CD14-positive monocyte (primary cell): Measurements from ENCODE around the gene MTG2. TPM values are rescaled to one million over a fixed set of nuclear protein-coding genes. Genes with fewer than 3 reads are reported as not detected.

Experiments used
- DNase-seq, 3 donors: peaks; one replicate each; pipeline ENCODE4 v3.0.0-alpha.2; 2011 to 2022
- H2AFZ ChIP-seq: 2 replicates; pipeline ENCODE4 v1.6.0; 2012; ENCODE audit warnings: mild to moderate bottlenecking, low read depth, low read length, inconsistent platforms; ENCODE audit not compliant: insufficient read depth, poor library complexity, severe bottlenecking
- H3K27ac ChIP-seq, 2 donors: 1 replicate in 1 of 2; 2 replicates in 1 of 2; pipeline ENCODE4 v1.5.1; 2012 to 2013; ENCODE audit warnings: low read length in 2 of 2, control low read depth in 1 of 2, inconsistent platforms in 1 of 2, low read depth in 1 of 2, mild to moderate bottlenecking in 1 of 2
- H3K27me3 ChIP-seq, 2 donors: one replicate each; pipeline versions ENCODE4 v1.6.0 to v1.6.1; 2011 to 2013; ENCODE audit warnings: low read length in 2 of 2; ENCODE audit not compliant: control insufficient read depth in 2 of 2, insufficient read depth in 2 of 2
- H3K36me3 ChIP-seq, 2 donors: replicated peaks in 1 of 2; 1 replicate in 1 of 2; 2 replicates in 1 of 2; pipeline versions ENCODE4 v1.5.1 to v1.6.1; 2012 to 2013; ENCODE audit warnings: low read length in 2 of 2, control low read depth in 1 of 2, inconsistent platforms in 1 of 2, mild to moderate bottlenecking in 1 of 2; ENCODE audit not compliant: insufficient read depth in 2 of 2, control insufficient read depth in 1 of 2
- H3K4me1 ChIP-seq, 2 donors: 1 replicate in 1 of 2; 2 replicates in 1 of 2; pipeline versions ENCODE4 v1.5.1 to v1.6.1; 2012 to 2013; ENCODE audit warnings: low read length in 2 of 2, control low read depth in 1 of 2, inconsistent platforms in 1 of 2, mild to moderate bottlenecking in 1 of 2, moderate library complexity in 1 of 2; ENCODE audit not compliant: insufficient read depth in 2 of 2, control insufficient read depth in 1 of 2
- H3K4me2 ChIP-seq: replicated peaks from 2 replicates; pipeline ENCODE3; 2012; ENCODE audit warnings: low read length, moderate library complexity, mild to moderate bottlenecking; ENCODE audit not compliant: poor library complexity, severe bottlenecking; ENCODE audit errors: extremely low read depth
- H3K4me3 ChIP-seq, 3 experiments: fragments of 200-600 bp in 1 of 3; sonication (generic) in 1 of 3; replicated peaks in 1 of 3; 1 replicate in 2 of 3; 2 replicates in 1 of 3; pipeline ENCODE4 v1.5.1; 2011 to 2013; ENCODE audit warnings: low read length in 3 of 3, mild to moderate bottlenecking in 3 of 3, control low read depth in 2 of 3, low read depth in 2 of 3, inconsistent platforms in 1 of 3, moderate library complexity in 1 of 3
- H3K79me2 ChIP-seq: 2 replicates; pipeline ENCODE4 v1.6.0; 2012; ENCODE audit warnings: mild to moderate bottlenecking, control low read depth, inconsistent platforms, low read length, moderate library complexity; ENCODE audit not compliant: insufficient read depth
- H3K9ac ChIP-seq: 2 replicates; pipeline ENCODE4 v1.6.0; 2017; ENCODE audit warnings: low read length, mild to moderate bottlenecking; ENCODE audit not compliant: insufficient read depth, poor library complexity, severe bottlenecking
- H3K9me3 ChIP-seq, 2 donors: replicated peaks in 1 of 2; 1 replicate in 1 of 2; 2 replicates in 1 of 2; pipeline versions ENCODE4 v1.5.1 to v1.6.1; 2012 to 2013; ENCODE audit warnings: low read length in 2 of 2, control low read depth in 1 of 2; ENCODE audit not compliant: control insufficient read depth in 1 of 2, insufficient read depth in 1 of 2
- H4K20me1 ChIP-seq: 2 replicates; pipeline ENCODE4 v1.6.0; 2012; ENCODE audit warnings: mild to moderate bottlenecking, low read length, control low read depth, moderate library complexity; ENCODE audit not compliant: insufficient read depth
- H3K27ac Mint-ChIP-seq, 7 donors: one replicate each; pipeline ENCODE4 v1.8.0; 2020; ENCODE audit warnings: mild to moderate bottlenecking in 7 of 7, mixed read lengths in 7 of 7, moderate library complexity in 6 of 7, inconsistent platforms in 2 of 7
- H3K27me3 Mint-ChIP-seq, 3 donors: one replicate each; pipeline ENCODE4 v1.8.0; 2021 to 2022; ENCODE audit warnings: low read depth in 3 of 3, mild to moderate bottlenecking in 3 of 3, mixed read lengths in 3 of 3, moderate library complexity in 3 of 3, inconsistent platforms in 1 of 3
- H3K36me3 Mint-ChIP-seq, 2 donors: one replicate each; pipeline ENCODE4 v1.8.0; 2020; ENCODE audit warnings: mixed read lengths in 2 of 2, inconsistent platforms in 1 of 2, mild to moderate bottlenecking in 1 of 2
- H3K4me1 Mint-ChIP-seq: one replicate; pipeline ENCODE4 v1.8.0; 2020; ENCODE audit warnings: mild to moderate bottlenecking, mixed read lengths
- H3K4me3 Mint-ChIP-seq, 2 donors: one replicate each; pipeline ENCODE4 v1.8.0; 2020; ENCODE audit warnings: mild to moderate bottlenecking in 2 of 2, mixed read lengths in 2 of 2, moderate library complexity in 1 of 2
- H3K9me3 Mint-ChIP-seq, 7 donors: one replicate each; pipeline ENCODE4 v1.8.0; 2020 to 2022; ENCODE audit warnings: mixed read lengths in 7 of 7, mild to moderate bottlenecking in 6 of 7, moderate library complexity in 6 of 7, inconsistent platforms in 2 of 7
- WGBS: methylation state at CpG from one replicate; pipeline ENCODE4 v1.1.5; 2013; ENCODE audit warnings: missing lambda C conversion rate; ENCODE audit not compliant: insufficient coverage; 5-methylcytosine and 5-hydroxymethylcytosine counted together
- intact Hi-C, 2 donors: fragments of 100-400 bp; cut with micrococcal nuclease; formaldehyde crosslinking; loops; one replicate each; pipeline versions ENCODE4 v1.15.0 to v1.15.1; 2023
- polyA plus RNA-seq, 3 donors: library from polyadenylated mRNA; depleted of rRNA in 1 of 3; unstranded in 2 of 3; stranded (reverse) in 1 of 3; fragments of 300-500 nt in 2 of 3; fragments of >200 nt in 1 of 3; fragmentation: Illumina TruSeq in 2 of 3; gene quantifications; 1 replicate in 2 of 3; 2 replicates in 1 of 3; pipeline ENCODE4 v1.2.3, GENCODE V29; 2012 to 2021
- TF ChIP-seq, protein P1 (sequence below): fragments of 200-600 bp; IDR thresholded peaks from one replicate; pipeline ENCODE4 v1.8.0; 2022; ENCODE audit warnings: antibody characterized with exemption, mild to moderate bottlenecking

The MTG2 gene
- polyA plus RNA-seq, 3 donors: 10.8 to 16.1 (median 14.9) TPM

DNA sequence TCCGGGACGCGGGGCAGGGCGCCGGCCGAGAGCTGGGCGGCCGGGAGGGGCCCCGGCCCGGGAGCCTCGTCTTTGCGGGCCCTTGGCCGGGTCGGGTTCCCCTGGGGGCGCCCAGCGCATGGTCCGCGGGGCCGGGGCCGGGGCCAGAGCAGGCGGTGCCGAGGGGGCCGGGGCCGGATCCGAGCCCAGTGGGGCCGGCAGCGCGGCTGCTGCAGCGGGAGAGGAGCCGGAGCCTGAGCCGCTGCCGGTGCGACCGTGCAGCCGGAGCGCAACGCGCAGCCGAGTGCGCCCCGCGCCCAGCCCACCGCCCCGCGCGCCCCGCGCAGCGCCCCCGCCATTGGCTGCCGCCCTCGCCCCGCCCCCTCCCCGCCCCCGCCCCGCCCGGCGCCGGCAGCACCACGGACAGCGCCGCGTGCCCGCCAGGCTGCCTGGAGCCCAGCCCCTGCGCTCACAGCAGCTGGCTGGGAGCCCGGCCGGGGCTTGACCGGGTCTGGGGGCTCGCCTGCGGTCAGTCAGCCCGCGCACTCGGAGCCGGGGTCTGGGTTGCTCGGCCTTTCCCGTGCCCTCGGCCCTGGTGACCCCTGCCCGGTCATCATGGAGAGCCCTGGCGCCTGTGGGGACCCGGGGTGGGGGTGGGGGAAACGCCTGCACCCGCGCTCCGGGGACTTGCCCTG is 37.3 kb downstream of the MTG2 start, which contains the start of gene HRH3:
Gene HRH3, minus strand, starts transcription at position 287 of the 674 bp plus-strand sequence. CDS start 308 bp downstream, outside the sequence.
- no peaks in the 10 kb centered on the region for H3K79me2 ChIP-seq
- H4K20me1 ChIP-seq: no peaks in the 10 kb centered on the region
- H3K27me3 Mint-ChIP-seq: peaks cover 32 to 67% (median 54%) of the 10 kb centered on the region in 3 donors
- H3K9ac ChIP-seq: no peak within 1 kb of the TSS
- H3K27ac ChIP-seq: no peak within 1 kb of the TSS
- no peaks in the 10 kb centered on the region for H3K4me1 ChIP-seq
- H3K9me3 ChIP-seq: peaks cover 0 to 3% of the 10 kb centered on the region in 2 donors
- no peaks in the 10 kb centered on the region for H3K36me3 Mint-ChIP-seq
- H3K4me3 Mint-ChIP-seq: peak within 1 kb of the TSS in 1 of 2 donors; percentile 86
- TF ChIP-seq, protein P1, sequence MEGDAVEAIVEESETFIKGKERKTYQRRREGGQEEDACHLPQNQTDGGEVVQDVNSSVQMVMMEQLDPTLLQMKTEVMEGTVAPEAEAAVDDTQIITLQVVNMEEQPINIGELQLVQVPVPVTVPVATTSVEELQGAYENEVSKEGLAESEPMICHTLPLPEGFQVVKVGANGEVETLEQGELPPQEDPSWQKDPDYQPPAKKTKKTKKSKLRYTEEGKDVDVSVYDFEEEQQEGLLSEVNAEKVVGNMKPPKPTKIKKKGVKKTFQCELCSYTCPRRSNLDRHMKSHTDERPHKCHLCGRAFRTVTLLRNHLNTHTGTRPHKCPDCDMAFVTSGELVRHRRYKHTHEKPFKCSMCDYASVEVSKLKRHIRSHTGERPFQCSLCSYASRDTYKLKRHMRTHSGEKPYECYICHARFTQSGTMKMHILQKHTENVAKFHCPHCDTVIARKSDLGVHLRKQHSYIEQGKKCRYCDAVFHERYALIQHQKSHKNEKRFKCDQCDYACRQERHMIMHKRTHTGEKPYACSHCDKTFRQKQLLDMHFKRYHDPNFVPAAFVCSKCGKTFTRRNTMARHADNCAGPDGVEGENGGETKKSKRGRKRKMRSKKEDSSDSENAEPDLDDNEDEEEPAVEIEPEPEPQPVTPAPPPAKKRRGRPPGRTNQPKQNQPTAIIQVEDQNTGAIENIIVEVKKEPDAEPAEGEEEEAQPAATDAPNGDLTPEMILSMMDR: no peak
- no peak within 1 kb of the TSS for H3K27ac Mint-ChIP-seq
- H3K4me2 ChIP-seq: no peak within 1 kb of the TSS
- H2AFZ ChIP-seq: no peak within 1 kb of the TSS
- no peaks in the 10 kb centered on the region for H3K4me1 Mint-ChIP-seq
- H3K36me3 ChIP-seq: no peaks in the 10 kb centered on the region
- DNase-seq: no peak
- peaks cover 0 to 5% (median 1%) of the 10 kb centered on the region in 7 donors for H3K9me3 Mint-ChIP-seq
- H3K27me3 ChIP-seq: peaks cover 6 to 43% of the 10 kb centered on the region in 2 donors
- H3K4me3 ChIP-seq: no peak within 1 kb of the TSS
- WGBS: under 1% methylated on average over 78 of the region's 84 CpGs
- intact Hi-C loops: no loop called here

DNA sequence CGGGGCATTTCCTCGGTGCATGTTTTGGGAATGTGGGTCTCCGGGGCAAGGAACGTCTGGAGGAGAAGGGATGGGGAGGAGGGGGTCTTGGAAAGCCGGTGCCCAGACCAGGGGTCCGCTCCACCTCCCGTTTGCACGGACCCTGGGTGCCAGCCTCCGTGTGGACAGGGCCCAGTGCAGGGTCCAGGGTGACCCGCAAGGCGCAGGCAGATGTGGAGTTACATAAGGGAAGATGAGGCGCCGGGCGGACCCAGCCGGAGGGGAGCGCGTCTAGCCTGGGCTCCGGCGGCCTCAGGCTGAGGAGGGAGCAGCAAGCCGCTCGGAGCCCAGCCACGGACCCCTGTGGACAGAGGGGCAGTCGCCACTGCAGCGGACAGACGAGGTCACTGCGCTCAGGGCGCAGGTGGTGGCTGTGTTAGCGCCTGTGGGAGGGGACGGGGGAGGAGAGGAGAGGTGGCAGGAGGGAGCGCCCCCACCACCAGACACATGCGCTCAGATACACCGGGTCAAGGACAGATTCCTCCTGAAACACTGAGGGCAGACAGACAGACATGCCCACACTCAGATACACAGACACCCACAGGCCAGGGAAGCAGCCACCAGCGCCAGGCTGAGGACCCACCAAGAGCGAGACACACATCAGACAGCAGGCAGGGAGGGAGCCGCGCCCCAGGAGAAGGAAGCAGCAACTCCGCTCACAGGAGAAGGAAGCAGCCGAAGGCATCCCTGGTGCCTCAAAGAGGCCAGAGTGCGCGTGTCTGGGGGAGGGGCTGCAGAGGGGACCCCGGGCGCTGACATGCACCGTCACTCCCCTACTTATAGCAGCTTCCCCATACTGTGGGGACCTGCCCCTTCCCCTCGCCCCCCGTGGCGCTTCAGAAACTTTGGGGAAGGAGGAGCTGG is 38.1 kb downstream of the MTG2 start:
- no peak overlapping the region for H3K4me2 ChIP-seq
- no peak overlapping the region for H3K27ac Mint-ChIP-seq
- no peak overlapping the region for H3K4me3 ChIP-seq
- no peak for DNase-seq
- no peaks in the 10 kb centered on the region for H3K4me1 ChIP-seq
- no peaks in the 10 kb centered on the region for H3K36me3 ChIP-seq
- H3K9me3 ChIP-seq: peaks cover 0 to 3% of the 10 kb centered on the region in 2 donors
- WGBS: 5% methylated on average over 28 of the region's 46 CpGs
- H3K4me1 Mint-ChIP-seq: no peaks in the 10 kb centered on the region
- no peaks in the 10 kb centered on the region for H3K36me3 Mint-ChIP-seq
- H3K4me3 Mint-ChIP-seq: peak overlapping the region in 1 of 2 donors; percentile 86
- no peaks in the 10 kb centered on the region for H3K79me2 ChIP-seq
- H4K20me1 ChIP-seq: no peaks in the 10 kb centered on the region
- H3K27me3 ChIP-seq: peaks cover 6 to 43% of the 10 kb centered on the region in 2 donors
- no peak overlapping the region for H3K9ac ChIP-seq
- intact Hi-C loops: no loop called here
- TF ChIP-seq, protein P1: no peak
- no peak overlapping the region for H2AFZ ChIP-seq
- H3K27ac ChIP-seq: no peak overlapping the region
- peaks cover 0 to 5% (median 1%) of the 10 kb centered on the region in 7 donors for H3K9me3 Mint-ChIP-seq
- peaks cover 33 to 69% (median 61%) of the 10 kb centered on the region in 3 donors for H3K27me3 Mint-ChIP-seq
